LNCAP (cell line): ENCODE results near the gene TMEFF1.

ENCODE experiments used
- TF ChIP-seq, protein P1 (sequence below): fragments of 450-650 bp; IDR thresholded peaks from 2 replicates; pipeline ENCODE4 v1.5.1; 2017; ENCODE audit warnings: mild to moderate bottlenecking

Gene TMEFF1

DNA sequence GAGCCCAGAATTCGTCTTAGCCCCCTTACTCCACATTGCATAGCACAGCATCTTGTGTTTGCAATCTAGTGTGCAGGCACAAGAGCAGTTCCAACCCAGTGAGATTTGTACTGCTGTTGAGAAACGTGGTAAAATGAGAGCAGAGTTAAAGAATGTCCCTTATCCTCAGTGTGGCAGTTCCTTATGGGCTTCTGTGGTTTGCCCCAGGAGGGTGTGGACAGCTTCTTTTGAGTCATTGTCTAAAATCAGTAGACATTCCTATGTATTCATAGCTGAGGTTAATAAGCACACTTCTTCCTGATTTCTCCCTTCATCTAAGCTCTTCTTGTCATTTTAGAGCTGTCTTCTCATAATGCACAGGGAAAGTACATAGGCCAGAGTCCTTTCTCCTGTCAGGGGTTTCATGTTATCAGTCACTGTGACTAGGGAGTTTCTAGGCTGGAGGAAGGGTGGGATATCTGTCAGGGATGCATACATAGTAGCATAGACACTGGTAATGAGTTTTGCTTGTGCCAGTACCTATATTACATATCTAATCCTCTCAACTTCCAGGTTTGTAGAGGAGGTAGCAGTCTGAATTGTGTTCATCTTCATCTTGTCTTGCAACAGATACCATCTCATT, 102.9 kb downstream of the TMEFF1 start:
- TF ChIP-seq, protein P1, sequence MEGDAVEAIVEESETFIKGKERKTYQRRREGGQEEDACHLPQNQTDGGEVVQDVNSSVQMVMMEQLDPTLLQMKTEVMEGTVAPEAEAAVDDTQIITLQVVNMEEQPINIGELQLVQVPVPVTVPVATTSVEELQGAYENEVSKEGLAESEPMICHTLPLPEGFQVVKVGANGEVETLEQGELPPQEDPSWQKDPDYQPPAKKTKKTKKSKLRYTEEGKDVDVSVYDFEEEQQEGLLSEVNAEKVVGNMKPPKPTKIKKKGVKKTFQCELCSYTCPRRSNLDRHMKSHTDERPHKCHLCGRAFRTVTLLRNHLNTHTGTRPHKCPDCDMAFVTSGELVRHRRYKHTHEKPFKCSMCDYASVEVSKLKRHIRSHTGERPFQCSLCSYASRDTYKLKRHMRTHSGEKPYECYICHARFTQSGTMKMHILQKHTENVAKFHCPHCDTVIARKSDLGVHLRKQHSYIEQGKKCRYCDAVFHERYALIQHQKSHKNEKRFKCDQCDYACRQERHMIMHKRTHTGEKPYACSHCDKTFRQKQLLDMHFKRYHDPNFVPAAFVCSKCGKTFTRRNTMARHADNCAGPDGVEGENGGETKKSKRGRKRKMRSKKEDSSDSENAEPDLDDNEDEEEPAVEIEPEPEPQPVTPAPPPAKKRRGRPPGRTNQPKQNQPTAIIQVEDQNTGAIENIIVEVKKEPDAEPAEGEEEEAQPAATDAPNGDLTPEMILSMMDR = no peak

DNA sequence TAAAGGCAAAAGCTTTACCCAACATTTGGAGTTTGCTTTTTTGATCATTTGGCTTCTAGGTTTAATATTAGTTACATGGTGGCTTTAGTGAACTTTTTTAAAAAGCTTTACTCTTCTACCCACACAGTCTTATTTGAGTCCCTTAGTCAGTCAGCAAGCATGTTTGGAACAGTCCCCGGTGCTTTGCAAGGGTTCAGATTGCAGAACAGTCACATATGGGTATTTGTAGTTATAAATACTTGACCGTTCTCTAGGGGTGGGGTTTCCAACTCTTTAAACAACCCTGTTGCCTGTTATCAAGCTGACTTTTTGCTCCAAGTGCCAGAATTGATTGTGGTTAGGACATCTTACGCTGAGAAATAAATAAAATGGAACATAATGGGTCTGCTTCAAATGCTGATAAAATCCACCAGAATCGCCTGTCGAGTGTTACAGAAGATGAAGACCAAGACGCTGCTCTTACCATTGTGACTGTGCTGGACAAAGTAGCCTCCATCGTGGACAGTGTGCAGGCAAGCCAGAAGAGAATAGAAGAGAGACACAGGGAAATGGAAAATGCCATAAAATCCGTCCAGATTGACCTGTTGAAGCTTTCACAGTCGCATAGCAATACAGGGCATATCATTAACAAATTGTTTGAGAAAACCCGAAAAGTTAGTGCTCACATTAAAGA, 105.0 kb downstream of the TMEFF1 start, which contains the start of gene CAVIN4:
TSS of gene CAVIN4 (plus strand) at position 304 of the 673 bp plus-strand sequence. CDS start at position 369, 65 bp downstream.
- TF ChIP-seq, protein P1 = no peak

DNA sequence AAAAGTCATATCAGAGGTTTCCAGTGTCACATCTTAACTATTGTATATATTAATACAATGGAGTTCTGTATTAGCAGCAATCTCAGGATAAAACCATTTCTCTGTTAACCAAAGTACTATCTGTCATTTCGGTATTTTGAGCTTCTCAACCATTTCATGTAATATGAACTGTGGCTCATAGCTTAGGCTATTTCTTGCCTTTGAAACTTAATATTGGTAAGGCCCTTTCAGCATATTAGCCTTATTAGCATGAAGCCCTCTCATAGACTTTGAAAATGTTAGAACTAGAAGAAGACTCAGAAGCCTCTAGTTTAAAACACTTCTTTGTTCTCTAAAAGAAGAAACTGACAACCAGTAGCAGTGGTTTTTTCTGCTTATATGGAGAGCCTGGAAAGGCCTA, 105.7 kb downstream of the TMEFF1 start:
- TF ChIP-seq, protein P1 = no peak

DNA sequence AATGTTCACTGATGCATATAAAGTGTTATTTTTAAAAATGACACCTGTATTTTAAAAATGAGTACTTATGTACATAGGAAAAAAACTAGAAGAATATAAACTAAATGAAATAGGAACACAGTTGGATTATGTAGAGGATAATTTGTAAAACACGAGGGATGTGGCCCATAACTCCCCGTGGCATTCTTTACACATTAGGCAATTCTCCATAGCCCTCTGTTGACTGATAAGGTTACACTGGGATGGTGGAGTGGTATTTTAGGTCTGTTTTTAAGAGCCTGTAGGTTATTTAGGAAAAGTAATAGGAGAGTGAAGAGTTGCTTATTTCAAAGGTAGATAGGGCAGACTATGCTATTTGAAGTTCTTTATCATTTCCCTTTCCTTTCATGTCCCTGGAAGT, 106.7 kb downstream of the TMEFF1 start:
- TF ChIP-seq, protein P1 = no peak

DNA sequence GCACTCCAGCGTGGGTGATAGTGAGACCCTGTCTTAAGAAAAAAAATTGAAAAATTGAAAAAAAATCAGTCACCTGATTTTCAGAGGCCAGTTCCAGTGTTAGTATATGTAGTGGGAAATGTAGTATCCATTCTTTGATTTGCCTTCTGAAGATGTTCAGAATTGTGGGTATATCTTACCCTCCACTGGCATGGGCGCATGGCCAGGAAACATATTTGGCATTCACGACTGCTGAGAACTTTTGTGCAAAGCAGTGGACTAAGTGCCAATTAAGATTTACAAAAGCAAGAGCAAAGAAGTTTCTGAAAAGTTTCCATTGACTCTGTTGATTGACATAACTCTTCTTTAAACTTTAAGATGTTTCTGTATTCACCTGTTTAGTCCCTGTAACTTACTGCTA, 107.3 kb downstream of the TMEFF1 start:
- TF ChIP-seq, protein P1 = no peak

DNA sequence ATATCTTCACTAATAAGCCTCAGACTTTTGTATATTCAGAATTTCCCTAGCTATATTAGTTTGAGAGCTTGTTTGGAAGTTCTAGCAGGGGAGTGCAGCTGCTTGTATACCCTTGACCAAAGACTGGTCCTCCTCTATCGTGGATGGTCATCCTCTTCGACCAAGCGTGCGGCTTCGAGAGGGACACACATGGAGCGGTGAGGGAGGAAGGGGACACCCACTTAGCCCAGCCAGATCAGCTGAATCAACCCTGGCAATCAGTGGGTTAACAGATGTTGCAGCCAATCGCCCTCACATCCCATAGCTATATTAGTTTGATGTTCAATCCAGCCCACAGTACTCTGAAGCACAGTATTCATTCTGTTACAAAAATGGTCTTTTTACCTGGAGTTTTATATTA, 108.1 kb downstream of the TMEFF1 start:
- TF ChIP-seq, protein P1 = no peak

DNA sequence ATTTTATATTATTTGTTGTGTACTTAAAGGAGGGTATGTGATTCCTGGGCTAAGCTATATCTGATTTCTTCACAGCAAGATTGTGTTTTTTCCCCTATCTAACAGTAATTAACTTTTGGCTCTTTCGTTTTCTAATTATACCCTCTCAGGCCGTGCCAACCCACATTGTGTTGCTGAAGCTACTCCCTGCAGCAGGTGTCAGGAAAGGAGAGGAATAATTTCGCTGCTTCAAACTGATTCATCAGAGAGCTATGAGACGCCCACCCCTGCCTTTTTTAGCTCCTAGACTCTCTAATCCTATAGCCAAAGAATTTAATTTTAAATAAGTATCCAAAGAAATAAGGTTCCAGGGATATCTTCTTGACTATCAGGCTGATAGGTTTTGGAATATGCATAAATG, 108.7 kb downstream of the TMEFF1 start:
- TF ChIP-seq, protein P1 = no peak
